SJSA1 (cell line): Measurements from ENCODE around the gene ARID5B. TPM values are rescaled to one million over a fixed set of nuclear protein-coding genes. Genes with fewer than 3 reads are reported as not detected.

Source experiments
- DNase-seq, 2 experiments: peaks; one replicate each; pipeline ENCODE4 v3.0.0-alpha.2; 2015 to 2020; ENCODE audit warnings: low spot score in 2 of 2, low read depth in 1 of 2
- H3K27ac ChIP-seq: fragments of 250-450 bp; sonication (Bioruptor Pico); 2 replicates; pipeline ENCODE4 v1.5.1; 2020; ENCODE audit warnings: mild to moderate bottlenecking, moderate library complexity
- H3K27me3 ChIP-seq: fragments of 250-450 bp; sonication (Bioruptor Pico); replicated peaks from 2 replicates; pipeline ENCODE4 v1.5.1; 2020; ENCODE audit warnings: mild to moderate bottlenecking, moderate library complexity
- H3K36me3 ChIP-seq: fragments of 250-450 bp; sonication (Bioruptor Pico); 2 replicates; pipeline ENCODE4 v1.5.1; 2020; ENCODE audit warnings: mild to moderate bottlenecking
- H3K4me1 ChIP-seq: fragments of 250-450 bp; sonication (Bioruptor Pico); replicated peaks from 2 replicates; pipeline ENCODE4 v1.6.1; 2021; ENCODE audit warnings: mild to moderate bottlenecking
- H3K4me3 ChIP-seq: fragments of 250-450 bp; sonication (Bioruptor Pico); 2 replicates; pipeline ENCODE4 v1.5.1; 2020; ENCODE audit warnings: mild to moderate bottlenecking
- H3K9me3 ChIP-seq: fragments of 250-450 bp; sonication (Bioruptor Pico); replicated peaks from 2 replicates; pipeline ENCODE4 v1.5.1; 2020; ENCODE audit warnings: mild to moderate bottlenecking
- total RNA-seq: library from RNA; depleted of rRNA; stranded (reverse); fragments of >200 nt; shearing (Covaris generic); gene quantifications from 2 replicates; pipeline ENCODE4 v1.2.3, GENCODE V29; 2014

Gene ARID5B
- total RNA-seq, 1 experiment from 2014 or later, result 34.0 TPM

DNA sequence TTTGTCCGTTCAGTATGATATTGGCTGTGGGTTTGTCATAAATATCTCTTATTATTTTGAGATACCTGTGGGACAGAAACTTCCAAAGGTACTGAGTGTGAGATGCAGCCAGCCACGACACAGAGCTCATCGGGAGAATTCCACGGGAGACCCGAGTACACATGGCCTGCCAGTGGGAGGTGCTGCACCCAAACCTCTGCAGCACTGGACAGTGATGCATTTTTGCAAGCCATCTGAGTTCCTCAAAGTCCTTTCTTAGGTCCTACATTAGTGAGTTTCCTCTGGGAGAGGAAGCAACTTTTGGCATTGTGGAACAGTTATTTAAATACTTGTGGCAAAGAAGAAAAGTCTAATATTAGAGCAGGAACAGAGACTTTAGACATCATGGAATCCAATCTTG lies 77.5 kb downstream of the ARID5B start:
- H3K4me1 ChIP-seq, result peaks cover 25% of the 10 kb centered on the region
- no peaks in the 10 kb centered on the region for H3K9me3 ChIP-seq
- H3K27me3 ChIP-seq, result no peaks in the 10 kb centered on the region
- H3K27ac ChIP-seq, result no peak overlapping the region
- no peak overlapping the region for H3K4me3 ChIP-seq
- peaks cover 5% of the 10 kb centered on the region for H3K36me3 ChIP-seq
- no peak for DNase-seq

DNA sequence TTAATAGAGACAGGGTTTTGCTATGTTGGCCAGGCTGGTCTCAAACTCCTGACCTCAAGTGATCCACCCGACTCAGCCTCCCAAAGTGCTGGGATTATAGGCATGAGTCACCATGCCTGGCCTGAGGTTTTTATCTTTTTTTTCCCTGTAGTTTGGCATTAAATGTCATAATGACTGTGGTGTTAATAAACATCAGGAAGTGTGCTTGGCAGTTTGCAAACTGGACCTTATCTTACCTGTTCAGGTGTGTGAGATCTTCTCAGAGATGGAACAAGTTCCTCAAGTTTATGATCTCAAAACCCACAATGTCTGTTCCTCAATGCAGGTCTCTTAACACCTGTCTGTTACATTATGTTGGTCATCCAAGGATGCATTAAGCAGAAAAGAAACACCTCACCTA lies 80.0 kb downstream of the ARID5B start:
- DNase-seq, result no peak
- peaks cover 3% of the 10 kb centered on the region for H3K36me3 ChIP-seq
- H3K9me3 ChIP-seq, result no peaks in the 10 kb centered on the region
- peaks cover 12% of the 10 kb centered on the region; the same call in 1 of the 2 replicates for H3K4me1 ChIP-seq
- H3K27ac ChIP-seq, result no peak overlapping the region
- H3K4me3 ChIP-seq, result no peak overlapping the region
- no peaks in the 10 kb centered on the region for H3K27me3 ChIP-seq

DNA sequence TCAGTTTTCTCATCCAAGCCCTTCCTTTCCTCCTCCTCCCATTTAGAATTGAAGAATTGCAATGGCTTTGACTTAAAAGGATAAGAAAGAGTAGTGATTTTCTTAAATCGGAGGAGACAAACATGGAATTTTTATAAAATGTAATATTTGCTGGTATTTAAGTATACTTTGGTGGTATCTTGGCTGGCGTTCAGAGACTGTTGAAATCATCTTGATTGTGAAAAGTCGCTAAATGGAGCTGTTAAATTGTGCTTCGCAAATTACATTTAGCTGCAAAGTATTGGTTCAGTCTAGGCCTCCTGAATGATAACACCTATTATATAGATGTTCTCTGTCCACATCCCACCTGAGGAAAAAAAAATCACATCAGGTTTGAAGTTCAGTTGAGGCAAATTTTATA lies 81.8 kb downstream of the ARID5B start:
- Histone ChIP-seq H3K4me1 (peaks cover 12% of the 10 kb centered on the region), H3K4me3 (no peak overlapping the region), H3K36me3 (peaks cover 9% of the 10 kb centered on the region), H3K9me3 (no peaks in the 10 kb centered on the region), H3K27me3 (no peaks in the 10 kb centered on the region), H3K27ac (no peak overlapping the region)
- no peak for DNase-seq

DNA sequence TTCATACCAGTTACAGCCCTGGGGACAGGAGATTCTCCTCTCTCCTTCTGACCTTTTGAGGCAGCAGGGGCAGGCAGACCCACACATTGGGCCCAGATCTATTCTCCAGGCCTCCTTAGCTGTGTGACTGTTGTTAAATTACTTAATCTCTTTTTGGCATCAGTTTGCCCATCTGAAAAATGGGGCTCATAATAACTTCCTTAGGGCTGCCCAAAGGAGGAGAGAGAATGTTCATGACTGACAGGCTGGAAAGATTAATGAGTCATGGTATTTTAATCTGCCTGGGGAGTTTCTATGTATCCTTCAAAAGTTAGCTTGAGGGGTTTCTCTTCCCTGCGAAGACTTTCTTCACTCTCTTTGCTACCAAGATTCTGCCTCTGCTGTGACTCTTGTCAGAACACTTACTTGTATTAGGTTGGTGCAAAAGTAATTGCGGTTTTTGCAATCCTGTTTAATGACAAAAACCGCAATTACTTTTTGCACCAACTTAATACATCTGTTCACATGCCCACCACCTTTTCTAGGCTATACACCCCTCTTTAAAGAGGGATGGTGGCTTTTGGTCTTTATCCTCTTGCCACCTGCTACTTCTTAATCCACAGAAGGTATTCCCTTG lies 83.4 kb downstream of the ARID5B start:
- Histone ChIP-seq H3K36me3 (peaks cover 9% of the 10 kb centered on the region; the same call in 1 of the 2 replicates), H3K9me3 (no peaks in the 10 kb centered on the region), H3K27me3 (no peaks in the 10 kb centered on the region), H3K4me3 (no peak overlapping the region), H3K4me1 (peaks cover 12% of the 10 kb centered on the region), H3K27ac (no peak overlapping the region)
- DNase-seq, result no peak

DNA sequence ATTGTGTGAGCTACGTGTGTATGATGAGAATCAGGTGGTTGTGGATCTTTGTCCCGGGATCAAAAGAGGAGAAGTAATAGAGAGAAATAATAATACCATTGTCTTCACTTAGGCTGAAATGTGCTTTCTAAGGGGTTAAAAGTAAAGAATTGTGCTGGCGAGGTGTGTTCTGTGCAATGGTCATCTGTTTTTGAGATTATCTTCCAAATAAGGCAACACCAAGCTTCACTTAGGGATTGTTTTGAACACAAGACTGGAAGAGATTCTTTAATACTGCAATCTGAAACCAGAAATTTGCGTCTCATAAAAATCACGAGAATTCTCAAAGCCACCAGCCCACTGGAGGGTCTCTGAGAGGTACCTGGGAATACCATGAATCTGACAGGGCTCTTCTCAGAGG lies 84.2 kb downstream of the ARID5B start:
- H3K9me3 ChIP-seq, result no peaks in the 10 kb centered on the region

DNA sequence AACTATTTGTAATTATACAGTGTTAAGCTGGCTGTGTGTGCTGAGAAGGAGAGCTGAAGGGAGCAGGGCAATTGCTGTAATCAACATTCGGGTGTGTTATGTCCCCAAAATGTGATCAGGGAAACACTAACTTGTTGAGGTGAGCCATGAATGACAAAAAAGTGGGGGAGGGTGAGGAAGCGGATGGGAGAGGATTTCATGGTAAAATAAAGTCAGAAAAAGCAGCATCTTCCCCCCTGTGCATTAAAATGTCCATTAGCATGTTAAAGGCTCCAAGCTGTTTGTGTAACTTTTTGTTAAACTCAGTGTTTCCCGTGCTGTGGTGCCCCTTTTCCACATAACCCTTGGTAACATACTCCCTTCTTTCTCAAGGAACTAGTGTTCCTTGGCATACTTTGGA lies 84.9 kb downstream of the ARID5B start:
- H3K27me3 ChIP-seq, result no peaks in the 10 kb centered on the region

More for the DNA sequence above, 84.2 kb downstream of the ARID5B start:
- no peaks in the 10 kb centered on the region for H3K27me3 ChIP-seq
- no peak for DNase-seq
- H3K4me3 ChIP-seq, result no peak overlapping the region
- H3K36me3 ChIP-seq, result peaks cover 9% of the 10 kb centered on the region; the same call in 1 of the 2 replicates
- no peak overlapping the region for H3K27ac ChIP-seq
- H3K4me1 ChIP-seq, result peaks cover 6% of the 10 kb centered on the region

DNA sequence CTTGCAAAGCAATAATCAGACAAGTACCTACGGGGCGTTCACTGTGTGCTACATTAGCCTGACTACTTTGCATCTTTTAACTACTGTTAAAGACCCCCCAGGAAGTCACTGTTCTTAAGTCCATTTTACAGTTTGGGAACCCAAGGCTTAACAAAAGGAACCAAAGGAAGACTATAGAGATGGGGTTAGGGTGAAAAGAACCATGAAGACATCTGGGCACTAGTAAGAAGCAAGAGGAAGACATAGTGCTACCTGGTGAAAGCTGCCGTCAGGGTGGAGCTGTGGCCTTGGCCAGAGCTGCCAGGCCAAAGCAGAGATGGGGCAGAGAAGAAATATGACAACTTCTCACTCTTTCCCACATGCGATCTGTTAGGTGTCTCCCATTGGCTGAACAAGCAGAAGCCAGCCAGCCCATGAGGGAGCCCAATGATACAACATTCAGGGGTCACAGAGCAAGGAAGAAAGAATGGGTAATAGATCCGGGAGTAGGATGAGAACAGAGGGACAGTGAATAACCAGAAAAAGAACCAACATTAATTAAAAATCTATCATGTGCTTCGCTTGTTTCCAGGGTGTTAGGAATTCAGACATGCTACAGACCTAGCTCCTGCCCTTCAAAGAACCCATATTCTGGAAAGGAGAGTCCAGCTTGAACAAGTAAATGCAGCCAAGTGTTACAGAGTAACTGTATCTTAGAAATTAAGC lies 85.4 kb downstream of the ARID5B start:
- Histone ChIP-seq H3K4me3 (no peak overlapping the region), H3K4me1 (no peaks in the 10 kb centered on the region; the same call in none of the 2 replicates), H3K9me3 (no peaks in the 10 kb centered on the region), H3K27me3 (no peaks in the 10 kb centered on the region), H3K36me3 (peaks cover 9% of the 10 kb centered on the region; the same call in 1 of the 2 replicates), H3K27ac (no peak overlapping the region)
- DNase-seq, result no peak

More for the DNA sequence above, 84.9 kb downstream of the ARID5B start:
- Histone ChIP-seq H3K27ac (no peak overlapping the region), H3K4me3 (no peak overlapping the region), H3K9me3 (no peaks in the 10 kb centered on the region), H3K36me3 (peaks cover 9% of the 10 kb centered on the region; the same call in 1 of the 2 replicates), H3K4me1 (no peaks in the 10 kb centered on the region; the same call in 1 of the 2 replicates)
- DNase-seq, result no peak

DNA sequence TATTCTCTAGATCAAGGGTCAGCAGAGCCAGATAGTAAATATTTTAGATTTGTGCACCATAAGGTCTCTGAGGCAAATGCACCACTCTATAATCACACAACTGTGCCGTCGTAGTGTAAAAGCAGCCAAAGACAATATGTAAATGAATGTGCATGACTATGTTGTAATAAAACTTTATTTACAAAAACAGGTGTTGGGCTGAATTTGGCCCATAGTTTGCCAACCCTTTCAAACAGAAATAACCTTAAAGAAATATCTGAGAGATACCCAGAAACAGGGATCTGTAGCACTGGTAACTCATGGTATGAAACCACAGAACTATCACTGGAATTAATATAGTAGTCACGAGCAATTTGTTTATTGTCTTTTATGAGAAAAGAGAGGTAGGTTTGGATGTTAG lies 86.0 kb downstream of the ARID5B start:
- no peak for DNase-seq
- H3K36me3 ChIP-seq, result peaks cover 9% of the 10 kb centered on the region; the same call in 1 of the 2 replicates
- peaks cover 6% of the 10 kb centered on the region for H3K4me1 ChIP-seq
- H3K27me3 ChIP-seq, result no peaks in the 10 kb centered on the region
- no peak overlapping the region for H3K27ac ChIP-seq
- H3K9me3 ChIP-seq, result no peaks in the 10 kb centered on the region
- no peak overlapping the region for H3K4me3 ChIP-seq

DNA sequence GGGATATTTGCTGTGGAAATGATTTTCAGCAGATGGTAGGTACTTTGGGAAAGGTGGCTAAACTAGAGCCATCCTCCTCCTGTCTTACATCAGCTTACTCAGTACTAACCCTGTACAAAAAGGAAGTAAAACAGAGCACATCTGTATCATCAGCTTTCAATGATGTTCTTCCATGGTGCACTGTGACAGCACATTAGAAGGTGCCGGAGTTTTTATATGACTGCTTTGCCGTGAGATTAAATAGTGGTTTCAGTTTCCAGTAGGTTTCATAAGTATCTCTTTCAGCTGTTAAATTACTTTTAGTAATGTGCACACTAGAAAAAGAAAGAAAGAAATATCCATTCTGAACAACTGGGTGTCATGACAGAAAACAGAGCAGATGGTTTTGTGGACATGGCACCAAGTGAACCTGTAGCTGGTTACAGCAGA lies 86.5 kb downstream of the ARID5B start:
- DNase-seq, result no peak
- Histone ChIP-seq H3K4me1 (peaks cover 10% of the 10 kb centered on the region), H3K9me3 (no peaks in the 10 kb centered on the region), H3K27ac (no peak overlapping the region), H3K36me3 (peaks cover 9% of the 10 kb centered on the region; the same call in 1 of the 2 replicates), H3K27me3 (no peaks in the 10 kb centered on the region), H3K4me3 (no peak overlapping the region)

DNA sequence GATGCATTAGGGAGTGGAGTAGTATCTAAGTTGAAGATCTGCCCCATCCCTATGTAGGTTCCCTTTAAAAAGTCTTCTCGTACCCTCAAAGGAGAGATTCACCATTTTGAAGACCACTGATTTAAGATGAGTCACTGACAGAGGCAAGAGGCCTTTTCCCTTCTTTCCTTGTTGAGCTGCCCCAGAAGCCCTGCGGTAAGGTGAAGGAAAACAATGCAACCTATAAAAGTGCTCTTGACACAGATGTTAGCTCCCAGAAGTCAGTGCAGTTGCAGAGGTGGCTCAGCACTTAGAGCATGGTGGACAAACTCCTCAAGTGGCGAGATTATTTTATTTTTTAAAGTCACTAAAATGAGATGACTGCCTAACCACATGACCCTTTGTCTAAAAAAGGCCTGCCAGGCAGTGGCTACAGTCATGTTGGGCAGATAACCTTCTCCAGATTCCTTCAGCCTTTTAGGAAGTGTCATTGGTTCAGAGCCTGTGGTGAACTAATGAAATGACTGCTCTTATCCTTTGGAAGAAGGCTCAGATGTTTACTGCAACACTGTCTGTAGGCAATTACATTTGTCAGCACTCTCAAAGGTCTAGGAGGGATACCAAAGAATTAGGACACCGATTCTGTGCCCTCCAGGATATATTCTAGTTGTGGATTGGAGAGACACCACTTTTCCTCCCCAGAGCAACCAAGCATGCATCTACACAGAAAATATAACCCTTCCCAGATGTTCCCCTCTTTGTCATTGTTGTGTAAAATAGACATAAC lies 88.7 kb downstream of the ARID5B start:
- Histone ChIP-seq H3K27ac (no peak overlapping the region), H3K27me3 (no peaks in the 10 kb centered on the region), H3K4me1 (peaks cover 19% of the 10 kb centered on the region)

DNA sequence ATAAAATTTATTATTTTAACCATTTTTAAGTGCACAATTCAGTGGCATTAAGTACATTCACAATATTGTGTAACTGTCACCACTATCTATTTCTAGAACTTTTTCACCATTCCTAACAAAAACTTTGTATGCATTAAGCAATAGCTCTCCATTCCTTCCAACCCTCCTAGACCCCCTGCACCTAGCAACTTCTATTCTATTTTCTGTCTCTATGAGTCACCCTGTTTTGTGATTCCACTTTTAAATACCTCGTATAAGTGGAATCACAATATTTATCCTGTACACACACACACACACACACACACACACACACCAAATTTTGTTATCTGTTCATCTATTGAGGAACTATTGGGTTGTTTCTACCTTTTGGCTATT lies 89.2 kb downstream of the ARID5B start:
- Histone ChIP-seq H3K27ac (no peak overlapping the region), H3K4me3 (no peak overlapping the region), H3K9me3 (no peaks in the 10 kb centered on the region), H3K4me1 (peaks cover 20% of the 10 kb centered on the region), H3K27me3 (no peaks in the 10 kb centered on the region), H3K36me3 (peaks cover 6% of the 10 kb centered on the region; the same call in 1 of the 2 replicates)
- DNase-seq, result no peak

More for the DNA sequence above, 88.7 kb downstream of the ARID5B start:
- no peaks in the 10 kb centered on the region for H3K9me3 ChIP-seq
- DNase-seq, result no peak
- peaks cover 6% of the 10 kb centered on the region; the same call in 1 of the 2 replicates for H3K36me3 ChIP-seq
- no peak overlapping the region for H3K4me3 ChIP-seq

DNA sequence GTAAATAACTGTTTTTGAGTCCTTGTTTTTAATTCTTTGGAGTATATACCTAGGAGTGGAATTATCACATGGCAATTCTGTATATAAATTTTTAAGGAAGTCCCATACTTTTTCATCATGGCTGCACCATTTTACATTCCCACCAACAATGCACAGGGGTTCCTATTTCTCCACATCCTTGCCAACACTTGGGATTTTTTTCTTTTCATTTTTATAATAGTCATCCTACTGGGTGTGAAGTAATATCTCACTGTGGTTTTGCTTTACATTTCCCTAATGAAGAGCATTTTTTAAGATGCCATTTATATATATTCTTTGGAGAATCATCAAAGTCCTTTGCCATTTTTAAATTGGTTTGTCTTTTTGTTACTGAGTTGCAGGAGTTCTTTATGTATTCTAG lies 89.7 kb downstream of the ARID5B start:
- Histone ChIP-seq H3K4me3 (no peak overlapping the region), H3K4me1 (peaks cover 20% of the 10 kb centered on the region), H3K27me3 (no peaks in the 10 kb centered on the region), H3K36me3 (peaks cover 6% of the 10 kb centered on the region; the same call in 1 of the 2 replicates), H3K27ac (no peak overlapping the region), H3K9me3 (no peaks in the 10 kb centered on the region)
- no peak for DNase-seq

DNA sequence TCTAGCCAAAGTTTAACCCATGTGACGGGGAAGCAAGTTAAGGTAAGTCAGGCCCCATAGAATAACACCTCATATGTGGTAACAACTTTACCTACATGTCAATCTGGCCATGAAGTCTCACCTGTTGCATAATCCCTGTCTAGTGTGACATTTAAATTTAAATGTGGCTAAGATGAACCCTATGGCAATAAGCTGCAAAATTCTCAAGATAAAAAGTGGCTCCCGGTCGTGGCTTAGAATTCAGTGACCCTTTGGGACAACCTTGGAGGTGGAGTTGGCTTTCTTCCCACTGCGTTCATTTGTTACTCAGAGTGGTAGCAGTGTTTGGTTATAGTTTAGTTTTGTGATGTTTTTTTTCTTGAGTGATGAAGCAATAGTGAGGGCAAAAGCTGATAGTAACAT lies 90.6 kb downstream of the ARID5B start:
- no peak overlapping the region for H3K4me3 ChIP-seq
- H3K36me3 ChIP-seq, result peaks cover 4% of the 10 kb centered on the region; the same call in 1 of the 2 replicates
- peaks cover 20% of the 10 kb centered on the region for H3K4me1 ChIP-seq
- no peaks in the 10 kb centered on the region for H3K27me3 ChIP-seq
- H3K9me3 ChIP-seq, result no peaks in the 10 kb centered on the region
- no peak for DNase-seq
- H3K27ac ChIP-seq, result no peak overlapping the region; the same call in 1 of the 2 replicates
